Endodermal cell (in vitro differentiated cells): Measurements from ENCODE around the gene NR5A1. TPM values are rescaled to one million over a fixed set of nuclear protein-coding genes. Genes with fewer than 3 reads are reported as not detected.

ENCODE experiments used
- DNase-seq: peaks from one replicate; pipeline ENCODE4 v3.0.0-alpha.2; 2017
- H3K27ac ChIP-seq: 2 replicates; pipeline ENCODE4 v1.5.1; 2013; ENCODE audit warnings: mild to moderate bottlenecking, low read depth, low read length, moderate library complexity
- H3K27me3 ChIP-seq: 2 replicates; pipeline ENCODE4 v1.6.1; 2013; ENCODE audit warnings: mild to moderate bottlenecking, low read length, moderate library complexity; ENCODE audit not compliant: insufficient read depth, control insufficient read depth, poor library complexity, severe bottlenecking
- H3K36me3 ChIP-seq: 2 replicates; pipeline ENCODE4 v1.7.0; 2013; ENCODE audit warnings: mild to moderate bottlenecking, low read length, moderate library complexity; ENCODE audit not compliant: control insufficient read depth, insufficient read depth
- H3K4me1 ChIP-seq: one replicate; pipeline ENCODE4 v1.7.0; 2013; ENCODE audit warnings: low read length; ENCODE audit not compliant: control insufficient read depth, insufficient read depth
- H3K4me3 ChIP-seq: 2 replicates; pipeline ENCODE4 v1.5.1; 2013; ENCODE audit warnings: mild to moderate bottlenecking, low read length, moderate library complexity
- H3K9ac ChIP-seq: 2 replicates; pipeline ENCODE4 v1.6.1; 2013; ENCODE audit warnings: mild to moderate bottlenecking, low read length, moderate library complexity; ENCODE audit not compliant: poor library complexity, severe bottlenecking; ENCODE audit errors: extremely low read depth
- H3K9me3 ChIP-seq: 2 replicates; pipeline ENCODE4 v1.6.1; 2013; ENCODE audit warnings: mild to moderate bottlenecking, low read length, moderate library complexity; ENCODE audit not compliant: control insufficient read depth
- H3K27ac Mint-ChIP-seq: 2 replicates; pipeline ENCODE4 v1.8.0; 2020; ENCODE audit warnings: mixed read lengths
- H3K27me3 Mint-ChIP-seq: 2 replicates; pipeline ENCODE4 v1.8.0; 2021; ENCODE audit warnings: mild to moderate bottlenecking, mixed read lengths; ENCODE audit not compliant: insufficient read depth
- H3K36me3 Mint-ChIP-seq: 2 replicates; pipeline ENCODE4 v1.8.0; 2020; ENCODE audit warnings: low read depth, mixed read lengths
- H3K4me1 Mint-ChIP-seq: 2 replicates; pipeline ENCODE4 v1.8.0; 2020; ENCODE audit warnings: mixed read lengths
- H3K4me3 Mint-ChIP-seq: 2 replicates; pipeline ENCODE4 v1.8.0; 2020; ENCODE audit warnings: mild to moderate bottlenecking, moderate library complexity, mixed read lengths
- H3K9me3 Mint-ChIP-seq: 2 replicates; pipeline ENCODE4 v1.8.0; 2020; ENCODE audit warnings: mild to moderate bottlenecking, mixed read lengths
- CTCF ChIP-seq: fragments of 200-600 bp; sonication (generic); conservative IDR thresholded peaks from 2 replicates; pipeline ENCODE4 v1.5.0; 2021; ENCODE audit warnings: antibody characterized with exemption, mild to moderate bottlenecking
- WGBS, 2 experiments: methylation state at CpG; one replicate each; pipeline versions ENCODE4 v1.1.5 to v1.1.7; 2013; ENCODE audit warnings: missing lambda C conversion rate in 2 of 2, mixed read lengths in 1 of 2; ENCODE audit not compliant: insufficient coverage in 1 of 2, insufficient read length in 1 of 2; 5-methylcytosine and 5-hydroxymethylcytosine counted together
- total RNA-seq, 2 donors: library from RNA; stranded (reverse); fragmentation: NEBNext Ultra II Directional in 1 of 2; extraction: Animal tissue kit (Norgen Biotek cat#: 25700) in 1 of 2; gene quantifications; 2 replicates in 1 of 2; 3 replicates in 1 of 2; pipeline ENCODE4 v1.2.1, GENCODE V29; 2021

The NR5A1 gene
- total RNA-seq, 2 donors from 2014 or later: 0.37 TPM; not detected in 1

- no peak for TF ChIP-seq CTCF
- Mint-ChIP-seq H3K27me3 (no peaks in the 10 kb centered on the region), H3K27ac (no peak overlapping the region), H3K36me3 (peaks cover 7% of the 10 kb centered on the region), H3K4me1 (peaks cover 7% of the 10 kb centered on the region), H3K9me3 (no peaks in the 10 kb centered on the region), H3K4me3 (no peak overlapping the region)
- Histone ChIP-seq H3K27ac (no peak overlapping the region), H3K9me3 (no peaks in the 10 kb centered on the region), H3K9ac (no peak overlapping the region), H3K4me1 (peaks cover 4% of the 10 kb centered on the region), H3K4me3 (no peak overlapping the region), H3K36me3 (no peaks in the 10 kb centered on the region), H3K27me3 (no peaks in the 10 kb centered on the region)
- WGBS, 2 experiments: 87 to 95% methylated on average over 6 to 9 of the region's 9 CpGs
- DNase-seq: peak; percentile 54
Observed at GRCh38 chr9:124512806-124513204, 5.6 kb upstream of the NR5A1 start.

- no peaks in the 10 kb centered on the region for H3K9me3 ChIP-seq
- no peaks in the 10 kb centered on the region for H3K27me3 Mint-ChIP-seq
- peaks cover 4% of the 10 kb centered on the region for H3K4me1 ChIP-seq
- H3K9ac ChIP-seq: no peak overlapping the region
- no peak overlapping the region for H3K27ac Mint-ChIP-seq
- H3K36me3 ChIP-seq: no peaks in the 10 kb centered on the region
- H3K27ac ChIP-seq: no peak overlapping the region
- H3K27me3 ChIP-seq: no peaks in the 10 kb centered on the region
- H3K9me3 Mint-ChIP-seq: no peaks in the 10 kb centered on the region
- peaks cover 7% of the 10 kb centered on the region for H3K4me1 Mint-ChIP-seq
- no peak overlapping the region for H3K4me3 Mint-ChIP-seq
- 84% methylated on average over 11 to 23 of the region's 23 CpGs for WGBS, 2 experiments
- peak; percentile 60 for DNase-seq
- peaks cover 2% of the 10 kb centered on the region for H3K36me3 Mint-ChIP-seq
- TF ChIP-seq CTCF: no peak
- no peak overlapping the region for H3K4me3 ChIP-seq
Observed at GRCh38 chr9:124511891-124512805, 4.9 kb upstream of the NR5A1 start.

- Mint-ChIP-seq H3K27me3 (peaks cover 6% of the 10 kb centered on the region), H3K4me3 (no peak overlapping the region), H3K9me3 (no peaks in the 10 kb centered on the region), H3K27ac (peak overlapping the region; percentile 48), H3K4me1 (peaks cover 7% of the 10 kb centered on the region), H3K36me3 (no peaks in the 10 kb centered on the region)
- Histone ChIP-seq H3K4me3 (no peak overlapping the region), H3K27me3 (peaks cover under 1% of the 10 kb centered on the region), H3K36me3 (no peaks in the 10 kb centered on the region), H3K4me1 (peaks cover 4% of the 10 kb centered on the region), H3K27ac (no peak overlapping the region), H3K9me3 (no peaks in the 10 kb centered on the region), H3K9ac (no peak overlapping the region)
- WGBS, 2 experiments: 79 to 83% methylated on average over 5 to 6 of the region's 6 CpGs
- DNase-seq: peak; percentile 83
- peak; percentile 28 for TF ChIP-seq CTCF
Observed at GRCh38 chr9:124511426-124511840, 4.2 kb upstream of the NR5A1 start.
